ENCODE data around the gene FBXO28.

FBXO28 gene

DNA sequence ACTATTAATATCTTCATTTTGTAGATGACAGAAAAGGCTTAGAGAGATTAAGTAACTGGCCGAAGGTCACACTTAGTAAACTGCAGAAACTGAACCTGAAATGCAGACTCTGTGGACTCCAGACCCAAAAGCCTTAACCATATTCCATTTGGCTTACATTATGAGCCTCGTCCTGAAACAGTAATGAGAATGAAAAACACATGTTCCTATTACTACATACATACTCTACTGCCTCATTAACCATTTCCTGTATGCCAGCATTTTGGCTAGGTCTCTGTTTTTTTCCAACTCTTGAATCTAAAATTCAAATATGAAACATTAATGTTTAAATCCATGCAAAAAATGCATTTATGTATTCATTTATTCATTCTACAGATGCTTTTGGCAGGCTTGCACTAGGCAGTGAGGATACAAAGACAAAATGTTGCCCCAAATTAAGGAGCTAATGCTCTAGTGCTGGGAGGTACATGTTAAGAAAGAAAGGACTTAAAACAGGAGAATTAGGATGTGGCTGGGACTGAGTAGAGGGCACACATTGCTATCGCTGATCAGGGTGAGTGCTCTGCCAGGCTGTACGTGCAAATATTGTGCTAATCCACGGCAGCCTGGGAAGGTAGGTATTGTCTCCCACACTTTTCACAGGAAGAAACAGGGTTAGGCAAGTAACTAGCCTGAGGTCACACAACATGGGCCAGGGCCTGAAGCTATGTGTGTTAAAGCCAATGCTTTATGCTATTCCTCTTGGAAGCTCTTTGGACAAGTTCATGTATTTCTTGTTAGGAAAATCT lies 83.1 kb downstream of the FBXO28 start:
- Histone ChIP-seq H3K9me3 (ENCODE audit: insufficient read depth, low read depth, low read length) (no peaks in the 10 kb centered on the region), H3K79me2 (ENCODE audit: insufficient read depth, low read length) (no peaks in the 10 kb centered on the region), H3K9ac (ENCODE audit: low read depth, low read length, poor library complexity, severe bottlenecking) (no peak overlapping the region), H3K4me3 (ENCODE audit: low read length, poor library complexity, severe bottlenecking) (no peak overlapping the region), H2AFZ (ENCODE audit: low read length) (no peak overlapping the region), H3K4me1 (ENCODE audit: insufficient read depth, low read length, poor library complexity, severe bottlenecking) (no peaks in the 10 kb centered on the region), H3K4me2 (ENCODE audit: low read depth, low read length, poor library complexity, severe bottlenecking) (no peak overlapping the region), H3K27me3 (ENCODE audit: insufficient read depth, low read length, poor library complexity, severe bottlenecking) (no peaks in the 10 kb centered on the region), H3K9me2 (replicated peaks; ENCODE audit: low read depth, low read length) (no peaks in the 10 kb centered on the region), H4K20me1 (ENCODE audit: insufficient read depth, low read length, poor library complexity, severe bottlenecking) (peaks cover 6% of the 10 kb centered on the region), H3F3A (ENCODE audit: low read depth) (no peaks in the 10 kb centered on the region), H3K36me3 (ENCODE audit: insufficient read depth, low read length) (peaks cover 19% of the 10 kb centered on the region; the same call in 1 of the 2 replicates)
- TF ChIP-seq, protein P1, sequence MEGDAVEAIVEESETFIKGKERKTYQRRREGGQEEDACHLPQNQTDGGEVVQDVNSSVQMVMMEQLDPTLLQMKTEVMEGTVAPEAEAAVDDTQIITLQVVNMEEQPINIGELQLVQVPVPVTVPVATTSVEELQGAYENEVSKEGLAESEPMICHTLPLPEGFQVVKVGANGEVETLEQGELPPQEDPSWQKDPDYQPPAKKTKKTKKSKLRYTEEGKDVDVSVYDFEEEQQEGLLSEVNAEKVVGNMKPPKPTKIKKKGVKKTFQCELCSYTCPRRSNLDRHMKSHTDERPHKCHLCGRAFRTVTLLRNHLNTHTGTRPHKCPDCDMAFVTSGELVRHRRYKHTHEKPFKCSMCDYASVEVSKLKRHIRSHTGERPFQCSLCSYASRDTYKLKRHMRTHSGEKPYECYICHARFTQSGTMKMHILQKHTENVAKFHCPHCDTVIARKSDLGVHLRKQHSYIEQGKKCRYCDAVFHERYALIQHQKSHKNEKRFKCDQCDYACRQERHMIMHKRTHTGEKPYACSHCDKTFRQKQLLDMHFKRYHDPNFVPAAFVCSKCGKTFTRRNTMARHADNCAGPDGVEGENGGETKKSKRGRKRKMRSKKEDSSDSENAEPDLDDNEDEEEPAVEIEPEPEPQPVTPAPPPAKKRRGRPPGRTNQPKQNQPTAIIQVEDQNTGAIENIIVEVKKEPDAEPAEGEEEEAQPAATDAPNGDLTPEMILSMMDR (conservative IDR thresholded peaks at IDR 0.05; ENCODE audit: low read length) = no peak
- no peak for TF ChIP-seq EZH2phosphoT487 (IDR thresholded peaks at IDR 0.05; ENCODE audit: borderline replicate concordance)

DNA sequence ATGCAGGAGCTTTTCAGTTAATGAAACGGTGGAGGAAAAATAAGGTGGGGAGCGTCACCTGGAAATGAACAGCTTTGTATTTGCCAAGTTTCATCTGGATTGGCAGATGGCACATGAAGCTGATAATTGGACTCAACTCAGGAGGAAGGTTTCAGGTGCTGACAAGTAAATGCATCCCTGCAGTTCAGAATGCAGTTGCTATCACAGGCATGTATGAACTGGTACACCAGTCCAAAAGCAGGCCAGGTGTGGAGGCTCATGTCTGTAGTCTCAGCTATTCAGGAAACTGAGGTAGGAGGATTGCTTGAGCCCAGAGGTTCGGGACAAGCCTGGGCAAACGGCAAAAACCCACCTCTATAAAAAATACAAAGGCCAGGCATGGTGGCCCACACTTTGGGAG lies 84.7 kb downstream of the FBXO28 start:
- no peak overlapping the region for H2AFZ ChIP-seq (ENCODE audit: low read length)
- no peaks in the 10 kb centered on the region for H3K4me1 ChIP-seq (ENCODE audit: insufficient read depth, low read length, poor library complexity, severe bottlenecking)
- no peaks in the 10 kb centered on the region for H3F3A ChIP-seq (ENCODE audit: low read depth)
- no peak overlapping the region for H3K4me3 ChIP-seq (ENCODE audit: low read length, poor library complexity, severe bottlenecking)
- no peaks in the 10 kb centered on the region for H3K79me2 ChIP-seq (ENCODE audit: insufficient read depth, low read length)
- H4K20me1 ChIP-seq (ENCODE audit: insufficient read depth, low read length, poor library complexity, severe bottlenecking) = no peaks in the 10 kb centered on the region
- no peaks in the 10 kb centered on the region for H3K9me2 ChIP-seq (replicated peaks; ENCODE audit: low read depth, low read length)
- H3K36me3 ChIP-seq (ENCODE audit: insufficient read depth, low read length) = peaks cover 6% of the 10 kb centered on the region; the same call in 1 of the 2 replicates
- no peaks in the 10 kb centered on the region for H3K27me3 ChIP-seq (ENCODE audit: insufficient read depth, low read length, poor library complexity, severe bottlenecking)
- H3K9ac ChIP-seq (ENCODE audit: low read depth, low read length, poor library complexity, severe bottlenecking) = no peak overlapping the region
- H3K4me2 ChIP-seq (ENCODE audit: low read depth, low read length, poor library complexity, severe bottlenecking) = no peak overlapping the region
- TF ChIP-seq EZH2phosphoT487 (IDR thresholded peaks at IDR 0.05; ENCODE audit: borderline replicate concordance) = no peak
- TF ChIP-seq, protein P1 (conservative IDR thresholded peaks at IDR 0.05; ENCODE audit: low read length) = no peak
- no peaks in the 10 kb centered on the region for H3K9me3 ChIP-seq (ENCODE audit: insufficient read depth, low read depth, low read length)

DNA sequence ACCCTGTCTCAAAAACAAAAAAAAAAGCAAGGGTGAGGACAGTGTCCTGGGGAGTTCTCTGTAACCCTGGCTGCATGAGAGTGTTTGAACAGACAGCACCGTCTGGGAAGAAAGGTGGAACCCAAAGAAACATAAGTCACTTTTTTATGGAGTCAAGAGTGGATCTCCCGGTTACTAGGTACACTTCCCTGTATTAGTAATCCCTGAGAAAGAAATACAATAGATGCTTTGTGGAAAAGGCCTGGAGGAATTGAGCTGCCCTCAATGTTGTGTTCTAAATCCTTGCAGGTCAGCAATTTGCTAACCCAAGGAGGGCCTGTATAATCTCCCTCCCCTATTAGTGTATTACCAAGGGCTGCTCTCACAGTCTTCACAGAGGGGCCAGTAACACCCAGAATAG lies 85.8 kb downstream of the FBXO28 start:
- Histone ChIP-seq H3K79me2 (ENCODE audit: insufficient read depth, low read length) (no peaks in the 10 kb centered on the region), H3K9me3 (ENCODE audit: insufficient read depth, low read depth, low read length) (no peaks in the 10 kb centered on the region)
- no peak for TF ChIP-seq EZH2phosphoT487 (IDR thresholded peaks at IDR 0.05; ENCODE audit: borderline replicate concordance)
- TF ChIP-seq, protein P1 (conservative IDR thresholded peaks at IDR 0.05; ENCODE audit: low read length) = no peak

More for the DNA sequence above, 85.8 kb downstream of the FBXO28 start:
- Histone ChIP-seq H3K4me3 (ENCODE audit: low read length, poor library complexity, severe bottlenecking) (no peak overlapping the region), H3K9me2 (replicated peaks; ENCODE audit: low read depth, low read length) (no peaks in the 10 kb centered on the region), H3K4me1 (ENCODE audit: insufficient read depth, low read length, poor library complexity, severe bottlenecking) (peaks cover 6% of the 10 kb centered on the region), H3K9ac (ENCODE audit: low read depth, low read length, poor library complexity, severe bottlenecking) (no peak overlapping the region), H3K4me2 (ENCODE audit: low read depth, low read length, poor library complexity, severe bottlenecking) (no peak overlapping the region), H2AFZ (ENCODE audit: low read length) (no peak overlapping the region), H4K20me1 (ENCODE audit: insufficient read depth, low read length, poor library complexity, severe bottlenecking) (no peaks in the 10 kb centered on the region), H3K36me3 (ENCODE audit: insufficient read depth, low read length) (no peaks in the 10 kb centered on the region), H3K27me3 (ENCODE audit: insufficient read depth, low read length, poor library complexity, severe bottlenecking) (no peaks in the 10 kb centered on the region), H3F3A (ENCODE audit: low read depth) (no peaks in the 10 kb centered on the region)
